T-helper 2 cell (primary cell): Measurements from ENCODE around the gene MTRF1L.
"Not testable (repeated sequence)": the region's sequence is repeated elsewhere in the genome, so short reads cannot be mapped to it uniquely, and the experiment has no call there.

Source experiments
- DNase-seq, 5 experiments: peaks; one replicate each; pipeline versions ENCODE4 v3.0.0 to v3.0.0-alpha.2; 2012 to 2022

The MTRF1L gene

GRCh38 chr6:153001767-153002612, 519 bp downstream of the MTRF1L start:
- peak in 1 of 5 experiments; percentile 26 for DNase-seq

GRCh38 chr6:153000790-153001189, 1.7 kb downstream of the MTRF1L start:
- DNase-seq, result not testable (repeated sequence)

- no peak for DNase-seq
Measured at GRCh38 chr6:153000243-153000642, 2.3 kb downstream of the MTRF1L start.

- not testable (repeated sequence) for DNase-seq
Measured at GRCh38 chr6:152999538-152999937, 3.0 kb downstream of the MTRF1L start.

- peak in 1 of 5 experiments; percentile 21 for DNase-seq
Measured at GRCh38 chr6:152993847-152994246, 8.7 kb downstream of the MTRF1L start.

GRCh38 chr6:152993431-152993830, 9.1 kb downstream of the MTRF1L start:
- DNase-seq, result no peak

- no peak for DNase-seq
Measured at GRCh38 chr6:152986978-152987377, 15.5 kb downstream of the MTRF1L start.

- not testable (repeated sequence) for DNase-seq
Measured at GRCh38 chr6:152985300-152985699, 17.2 kb downstream of the MTRF1L start.

GRCh38 chr6:152984513-152984872, 18.0 kb downstream of the MTRF1L start:
- peak in 1 of 5 experiments; percentile 28 for DNase-seq

- peak in 4 of 5 experiments; percentile 88 to 91 (median 89) for DNase-seq
Measured at GRCh38 chr6:152983637-152984512, 18.6 kb downstream of the MTRF1L start.

GRCh38 chr6:152982904-152983636, 19.4 kb downstream of the MTRF1L start, which contains the start of gene FBXO5:
Gene FBXO5, minus strand, starts transcription at chr6:152983041. Its CDS starts 82 bp downstream, at chr6:152982959.
- DNase-seq, result peak; percentile 96 to 99 (median 97)

- DNase-seq, result peak in 2 of 5 experiments; percentile 7 to 39
Measured at GRCh38 chr6:152981989-152982903, 20.3 kb downstream of the MTRF1L start.

- no peak for DNase-seq
Measured at GRCh38 chr6:152981219-152981618, 21.3 kb downstream of the MTRF1L start.

GRCh38 chr6:152980656-152981055, 21.9 kb downstream of the MTRF1L start:
- no peak for DNase-seq

- no peak for DNase-seq
Measured at GRCh38 chr6:152979116-152979515, 23.4 kb downstream of the MTRF1L start.

- no peak for DNase-seq
Measured at GRCh38 chr6:152978058-152978457, 24.5 kb downstream of the MTRF1L start.

- DNase-seq, result no peak
Measured at GRCh38 chr6:152977556-152977955, 25.0 kb downstream of the MTRF1L start.

- no peak for DNase-seq
Measured at GRCh38 chr6:152976749-152977148, 25.8 kb downstream of the MTRF1L start.

- peak in 1 of 5 experiments; percentile 51 for DNase-seq
Measured at GRCh38 chr6:152975204-152975915, 27.1 kb downstream of the MTRF1L start.

GRCh38 chr6:152973916-152974315, 28.6 kb downstream of the MTRF1L start:
- DNase-seq, result peak in 1 of 5 experiments; percentile 51
